GM21528 (cell line): ENCODE measurements around the gene IP6K2.

Experiments
- ATAC-seq: cut with Tn5 transposase; IDR thresholded peaks from one replicate; pipeline ENCODE4 v1.9.1; 2021; ENCODE audit warnings: mild to moderate bottlenecking, moderate library complexity; ENCODE audit not compliant: unreplicated experiment, low FRiP score

IP6K2 gene

GRCh38 chr3:48644898-48645760 is 71.9 kb downstream of the IP6K2 start:
- ATAC-seq = no peak

GRCh38 chr3:48642605-48643004 is 74.4 kb downstream of the IP6K2 start:
- no peak for ATAC-seq

GRCh38 chr3:48641396-48641795 is 75.6 kb downstream of the IP6K2 start:
- no peak for ATAC-seq

GRCh38 chr3:48639944-48640606 is 76.9 kb downstream of the IP6K2 start:
- no peak for ATAC-seq
